GM12878 (cell line): ENCODE measurements around the gene OTUD6A. TPM values are rescaled to one million over a fixed set of nuclear protein-coding genes. Genes with fewer than 3 reads are reported as not detected.

Experiments used
- ATAC-seq: fragments of 200-7000 bp; cut with Tn5 transposase; 3 replicates; pipeline ENCODE4 v1.9.1; 2020; ENCODE audit warnings: mild to moderate bottlenecking, moderate library complexity
- BruUV-seq: library from RNA; stranded (reverse); fragments of 400-500 nt; replicated peaks from 2 replicates; lab custom pipeline; 2021; lab: Mats Ljungman, UMichigan
- CTCF ChIA-PET: fragments of 300-600 bp; sonication (Branson Sonifier 250); formaldehyde crosslinking; extraction: SDS; loops from one replicate; lab custom pipeline; 2021; ENCODE audit warnings: inconsistent platforms; lab: Yijun Ruan, JAX
- POLR2A ChIA-PET: fragments of 350-600 bp; formaldehyde crosslinking; extraction: SDS; loops from one replicate; lab custom pipeline; 2021; ENCODE audit warnings: inconsistent platforms; lab: Charles Lee
- RAD21 ChIA-PET: fragments of 300-600 bp; sonication (Branson Sonifier 250); formaldehyde crosslinking; loops from one replicate; lab custom pipeline; 2023; ENCODE audit warnings: antibody characterized with exemption; ENCODE audit not compliant: unreplicated experiment; lab: Charles Lee
- SMC1A ChIA-PET: fragments of 300-600 bp; sonication (Branson Sonifier 250); formaldehyde crosslinking; loops from one replicate; lab custom pipeline; 2023; ENCODE audit not compliant: unreplicated experiment, uncharacterized antibody; lab: Charles Lee
- DNase-seq: peaks from one replicate; pipeline ENCODE4 v3.0.0-alpha.2; 2011; ENCODE audit warnings: low read depth, low spot score
- FAIRE-seq: peaks from 3 replicates; lab custom pipeline; 2011; peaks lifted over from hg19 to GRCh38; lab: Jason Lieb, UNC
- H2AFZ ChIP-seq: 2 replicates; pipeline ENCODE4 v1.6.0; 2011; ENCODE audit warnings: low read depth, low read length, control low read depth; ENCODE audit not compliant: control insufficient read depth
- H3K27ac ChIP-seq: 2 replicates; pipeline ENCODE4 v1.5.1; 2011; ENCODE audit warnings: control low read depth; ENCODE audit not compliant: control insufficient read depth, insufficient read depth
- H3K27me3 ChIP-seq, 2 experiments: replicated peaks in 1 of 2; 2 replicates each; pipeline versions ENCODE4 v1.6.0 to v1.6.1; 2011; ENCODE audit warnings: low read length in 1 of 2; ENCODE audit not compliant: control insufficient read depth in 2 of 2, insufficient read depth in 2 of 2
- H3K36me3 ChIP-seq, 2 experiments: 2 replicates each; pipeline ENCODE4 v1.5.1; 2011; ENCODE audit warnings: low read length in 1 of 2; ENCODE audit not compliant: control insufficient read depth in 2 of 2, insufficient read depth in 2 of 2
- H3K4me1 ChIP-seq: 2 replicates; pipeline ENCODE4 v1.6.1; 2011; ENCODE audit warnings: mild to moderate bottlenecking, low read length, moderate library complexity, mixed read lengths; ENCODE audit not compliant: control insufficient read depth, insufficient read depth
- H3K4me2 ChIP-seq: 2 replicates; pipeline ENCODE4 v1.6.0; 2011; ENCODE audit warnings: control low read depth; ENCODE audit not compliant: control insufficient read depth, insufficient read depth
- H3K4me3 ChIP-seq: fragments of 200-600 bp; sonication (generic); 2 replicates; pipeline ENCODE4 v1.5.1; 2016
- H3K79me2 ChIP-seq: 2 replicates; pipeline ENCODE4 v1.6.0; 2011; ENCODE audit warnings: low read length; ENCODE audit not compliant: control insufficient read depth, insufficient read depth
- H3K9ac ChIP-seq: 2 replicates; pipeline ENCODE4 v1.8.0; 2011; ENCODE audit warnings: low read length, control low read depth, mixed read lengths; ENCODE audit not compliant: control insufficient read depth, insufficient read depth
- H3K9me3 ChIP-seq: replicated peaks from 3 replicates; pipeline ENCODE4 v1.5.1; 2011; ENCODE audit warnings: mild to moderate bottlenecking, low read length; ENCODE audit not compliant: control insufficient read depth, insufficient read depth
- H4K20me1 ChIP-seq: 2 replicates; pipeline ENCODE4 v1.6.0; 2011; ENCODE audit not compliant: control insufficient read depth, insufficient read depth
- CBX5 ChIP-seq: sonication (generic); IDR thresholded peaks from 2 replicates; pipeline ENCODE4 v1.6.1; 2016; ENCODE audit warnings: low read depth, moderate library complexity, mild to moderate bottlenecking, inconsistent platforms
- CHD4 ChIP-seq: fragments of 200-600 bp; sonication (generic); IDR thresholded peaks from 2 replicates; pipeline ENCODE4 v1.6.1; 2016; ENCODE audit warnings: mild to moderate bottlenecking
- E2F4 ChIP-seq: IDR thresholded peaks from 2 replicates; pipeline ENCODE4 v1.6.1; 2012; ENCODE audit warnings: low read depth, low read length, improper control_type of control experiment
- HDAC6 ChIP-seq: fragments of 200-600 bp; sonication (generic); IDR thresholded peaks from one replicate; pipeline ENCODE4 v1.8.0; 2017; ENCODE audit warnings: antibody characterized with exemption; ENCODE audit not compliant: unreplicated experiment
- IRF4 ChIP-seq: IDR thresholded peaks from 2 replicates; pipeline ENCODE4 v1.6.1; 2011; ENCODE audit warnings: low read depth, low read length
- LARP7 ChIP-seq: fragments of 450-650 bp; IDR thresholded peaks from 2 replicates; pipeline ENCODE4 v1.6.1; 2017; ENCODE audit warnings: mild to moderate bottlenecking
- MAX ChIP-seq: IDR thresholded peaks from 2 replicates; pipeline ENCODE4 v1.6.1; 2012; ENCODE audit warnings: low read depth, low read length, improper control_type of control experiment
- POLR2AphosphoS2 ChIP-seq: IDR thresholded peaks from 2 replicates; pipeline ENCODE4 v1.6.1; 2011; ENCODE audit warnings: low read depth, mild to moderate bottlenecking, low read length, improper control_type of control experiment, moderate library complexity
- ZNF687 ChIP-seq: fragments of 450-650 bp; IDR thresholded peaks from 2 replicates; pipeline ENCODE4 v1.6.1; 2017; ENCODE audit warnings: mild to moderate bottlenecking, moderate library complexity
- WGBS: methylation state at CpG from one replicate; pipeline ENCODE4 v1.1.6; 2016; ENCODE audit warnings: low lambda C conversion rate; ENCODE audit not compliant: insufficient replicate concordance, insufficient coverage; ENCODE audit errors: missing lambda C conversion rate; 5-methylcytosine and 5-hydroxymethylcytosine counted together
- in situ Hi-C: fragments of 300-500 bp; cut with MboI; formaldehyde crosslinking; loops from 9 replicates; pipeline ENCODE4 v1.14.3; 2018; ENCODE audit warnings: mixed read lengths
- intact Hi-C: fragments of 100-400 bp; cut with micrococcal nuclease; formaldehyde crosslinking; loops from one replicate; pipeline ENCODE4 v1.14.2; 2022; ENCODE audit not compliant: unreplicated experiment
- polyA plus RNA-seq, 11 experiments: library from polyadenylated mRNA; depleted of rRNA in 4 of 11; unstranded in 6 of 11; stranded (reverse) in 5 of 11; fragments of >200 nt; fragmentation: Nextera tagmentation in 4 of 11; fragmentation: Illumina TruSeq in 1 of 11; extraction: Ambion mirVana in 4 of 11; extraction: Trizol in 1 of 11; gene quantifications; 1 replicate in 1 of 11; 2 replicates in 10 of 11; pipeline versions ENCODE4 v1.2.1 to v1.2.3, GENCODE V29; 2011 to 2016; ENCODE audit warnings: inconsistent platforms in 2 of 11, missing spikeins in 2 of 11, low read depth in 1 of 11
- total RNA-seq, 4 experiments: library from RNA; depleted of rRNA in 3 of 4; stranded (reverse); fragments of >200 nt in 3 of 4; fragmentation: Illumina TruSeq in 1 of 4; extraction: Trizol in 1 of 4; gene quantifications; 2 replicates each; pipeline versions ENCODE4 v1.2.1 to v1.2.3, GENCODE V29; 2013 to 2021
- TF ChIP-seq, protein P1 (sequence below): IDR thresholded peaks from 2 replicates; pipeline ENCODE4 v1.6.1; 2011; ENCODE audit warnings: borderline replicate concordance, low read depth, mild to moderate bottlenecking, moderate library complexity, mixed read lengths, low read length; ENCODE audit not compliant: insufficient read depth; ENCODE audit errors: extremely low read length
- TF ChIP-seq, protein P2 (sequence below): fragments of 150-350 bp; IDR thresholded peaks from 2 replicates; pipeline ENCODE4 v1.6.1; 2014; ENCODE audit warnings: mild to moderate bottlenecking, low read depth, low read length
- TF ChIP-seq, protein P3 (sequence below): fragments of 450-650 bp; IDR thresholded peaks from 2 replicates; pipeline ENCODE4 v1.6.1; 2017; ENCODE audit warnings: mild to moderate bottlenecking
- TF ChIP-seq, protein P4 (sequence below): IDR thresholded peaks from 2 replicates; pipeline ENCODE4 v1.6.1; 2011; ENCODE audit warnings: borderline replicate concordance, low read depth, mild to moderate bottlenecking, moderate library complexity, low read length; ENCODE audit not compliant: insufficient read depth, poor library complexity, severe bottlenecking

The OTUD6A gene
- total and polyA plus RNA-seq, 10 of the 15 experiments (the other 5 are each of a cell fraction or from before 2014, with no cell fraction given) = not detected

- intact Hi-C loops = no loop called here
- H3K36me3 ChIP-seq = no peaks in the 10 kb centered on the region
- H3K27me3 ChIP-seq = no peaks in the 10 kb centered on the region
- no peak overlapping the region for H2AFZ ChIP-seq
- WGBS = 38% methylated on average over 6 of the region's 7 CpGs
- RAD21 ChIA-PET = no interaction called here
- ATAC-seq = no peak
- SMC1A ChIA-PET = no interaction called here
- no peak overlapping the region for H3K4me2 ChIP-seq
- no peak overlapping the region for H3K9ac ChIP-seq
- CTCF ChIA-PET = no interaction called here
- in situ Hi-C loops = no loop called here
- H3K79me2 ChIP-seq = no peaks in the 10 kb centered on the region
- H3K4me1 ChIP-seq = no peaks in the 10 kb centered on the region
- DNase-seq = no peak
- no TSS peak for BruUV-seq
- no peak overlapping the region for H3K27ac ChIP-seq
- no peak overlapping the region for H3K4me3 ChIP-seq
- no peaks in the 10 kb centered on the region for H4K20me1 ChIP-seq
- POLR2A ChIA-PET = no interaction called here
- no peak for FAIRE-seq
- no peaks in the 10 kb centered on the region; the same call in 2 of the 3 replicates for H3K9me3 ChIP-seq
- TF ChIP-seq IRF4 = no peak
- TF ChIP-seq LARP7 = no peak
- TF ChIP-seq CBX5 = no peak
- TF ChIP-seq E2F4 = no peak
- TF ChIP-seq, protein P1, sequence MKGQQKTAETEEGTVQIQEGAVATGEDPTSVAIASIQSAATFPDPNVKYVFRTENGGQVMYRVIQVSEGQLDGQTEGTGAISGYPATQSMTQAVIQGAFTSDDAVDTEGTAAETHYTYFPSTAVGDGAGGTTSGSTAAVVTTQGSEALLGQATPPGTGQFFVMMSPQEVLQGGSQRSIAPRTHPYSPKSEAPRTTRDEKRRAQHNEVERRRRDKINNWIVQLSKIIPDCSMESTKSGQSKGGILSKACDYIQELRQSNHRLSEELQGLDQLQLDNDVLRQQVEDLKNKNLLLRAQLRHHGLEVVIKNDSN = no peak
- no peak for TF ChIP-seq HDAC6
- TF ChIP-seq, protein P2, sequence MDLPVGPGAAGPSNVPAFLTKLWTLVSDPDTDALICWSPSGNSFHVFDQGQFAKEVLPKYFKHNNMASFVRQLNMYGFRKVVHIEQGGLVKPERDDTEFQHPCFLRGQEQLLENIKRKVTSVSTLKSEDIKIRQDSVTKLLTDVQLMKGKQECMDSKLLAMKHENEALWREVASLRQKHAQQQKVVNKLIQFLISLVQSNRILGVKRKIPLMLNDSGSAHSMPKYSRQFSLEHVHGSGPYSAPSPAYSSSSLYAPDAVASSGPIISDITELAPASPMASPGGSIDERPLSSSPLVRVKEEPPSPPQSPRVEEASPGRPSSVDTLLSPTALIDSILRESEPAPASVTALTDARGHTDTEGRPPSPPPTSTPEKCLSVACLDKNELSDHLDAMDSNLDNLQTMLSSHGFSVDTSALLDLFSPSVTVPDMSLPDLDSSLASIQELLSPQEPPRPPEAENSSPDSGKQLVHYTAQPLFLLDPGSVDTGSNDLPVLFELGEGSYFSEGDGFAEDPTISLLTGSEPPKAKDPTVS = no peak
- TF ChIP-seq ZNF687 = no peak
- no peak for TF ChIP-seq POLR2AphosphoS2
- no peak for TF ChIP-seq CHD4
- TF ChIP-seq MAX = no peak
- TF ChIP-seq, protein P3, sequence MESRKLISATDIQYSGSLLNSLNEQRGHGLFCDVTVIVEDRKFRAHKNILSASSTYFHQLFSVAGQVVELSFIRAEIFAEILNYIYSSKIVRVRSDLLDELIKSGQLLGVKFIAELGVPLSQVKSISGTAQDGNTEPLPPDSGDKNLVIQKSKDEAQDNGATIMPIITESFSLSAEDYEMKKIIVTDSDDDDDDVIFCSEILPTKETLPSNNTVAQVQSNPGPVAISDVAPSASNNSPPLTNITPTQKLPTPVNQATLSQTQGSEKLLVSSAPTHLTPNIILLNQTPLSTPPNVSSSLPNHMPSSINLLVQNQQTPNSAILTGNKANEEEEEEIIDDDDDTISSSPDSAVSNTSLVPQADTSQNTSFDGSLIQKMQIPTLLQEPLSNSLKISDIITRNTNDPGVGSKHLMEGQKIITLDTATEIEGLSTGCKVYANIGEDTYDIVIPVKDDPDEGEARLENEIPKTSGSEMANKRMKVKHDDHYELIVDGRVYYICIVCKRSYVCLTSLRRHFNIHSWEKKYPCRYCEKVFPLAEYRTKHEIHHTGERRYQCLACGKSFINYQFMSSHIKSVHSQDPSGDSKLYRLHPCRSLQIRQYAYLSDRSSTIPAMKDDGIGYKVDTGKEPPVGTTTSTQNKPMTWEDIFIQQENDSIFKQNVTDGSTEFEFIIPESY = no peak
- TF ChIP-seq, protein P4, sequence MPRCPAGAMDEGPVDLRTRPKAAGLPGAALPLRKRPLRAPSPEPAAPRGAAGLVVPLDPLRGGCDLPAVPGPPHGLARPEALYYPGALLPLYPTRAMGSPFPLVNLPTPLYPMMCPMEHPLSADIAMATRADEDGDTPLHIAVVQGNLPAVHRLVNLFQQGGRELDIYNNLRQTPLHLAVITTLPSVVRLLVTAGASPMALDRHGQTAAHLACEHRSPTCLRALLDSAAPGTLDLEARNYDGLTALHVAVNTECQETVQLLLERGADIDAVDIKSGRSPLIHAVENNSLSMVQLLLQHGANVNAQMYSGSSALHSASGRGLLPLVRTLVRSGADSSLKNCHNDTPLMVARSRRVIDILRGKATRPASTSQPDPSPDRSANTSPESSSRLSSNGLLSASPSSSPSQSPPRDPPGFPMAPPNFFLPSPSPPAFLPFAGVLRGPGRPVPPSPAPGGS = no peak
Observed at GRCh38 chrX:70066646-70067045, 4.4 kb downstream of the OTUD6A start.
